OCI-LY1 (cell line): ENCODE results near the gene CRB2.

Source experiments
- EZH2 ChIP-seq: fragments of 200-600 bp; sonication (generic), shearing (Covaris generic); IDR thresholded peaks from 2 replicates; pipeline ENCODE4 v1.8.0; 2017; ENCODE audit warnings: borderline replicate concordance, mixed run types, mild to moderate bottlenecking, antibody characterized with exemption, low read length, moderate library complexity, mixed read lengths
- TF ChIP-seq, protein P1 (sequence below): fragments of 200-600 bp; sonication (generic), shearing (Covaris generic); IDR thresholded peaks from 2 replicates; pipeline ENCODE4 v1.5.1; 2017; ENCODE audit warnings: mild to moderate bottlenecking, antibody characterized with exemption, low read length, moderate library complexity, mixed read lengths

GRCh38 chr9:123355761-123356431, at the start of gene CRB2:
- TF ChIP-seq, protein P1, sequence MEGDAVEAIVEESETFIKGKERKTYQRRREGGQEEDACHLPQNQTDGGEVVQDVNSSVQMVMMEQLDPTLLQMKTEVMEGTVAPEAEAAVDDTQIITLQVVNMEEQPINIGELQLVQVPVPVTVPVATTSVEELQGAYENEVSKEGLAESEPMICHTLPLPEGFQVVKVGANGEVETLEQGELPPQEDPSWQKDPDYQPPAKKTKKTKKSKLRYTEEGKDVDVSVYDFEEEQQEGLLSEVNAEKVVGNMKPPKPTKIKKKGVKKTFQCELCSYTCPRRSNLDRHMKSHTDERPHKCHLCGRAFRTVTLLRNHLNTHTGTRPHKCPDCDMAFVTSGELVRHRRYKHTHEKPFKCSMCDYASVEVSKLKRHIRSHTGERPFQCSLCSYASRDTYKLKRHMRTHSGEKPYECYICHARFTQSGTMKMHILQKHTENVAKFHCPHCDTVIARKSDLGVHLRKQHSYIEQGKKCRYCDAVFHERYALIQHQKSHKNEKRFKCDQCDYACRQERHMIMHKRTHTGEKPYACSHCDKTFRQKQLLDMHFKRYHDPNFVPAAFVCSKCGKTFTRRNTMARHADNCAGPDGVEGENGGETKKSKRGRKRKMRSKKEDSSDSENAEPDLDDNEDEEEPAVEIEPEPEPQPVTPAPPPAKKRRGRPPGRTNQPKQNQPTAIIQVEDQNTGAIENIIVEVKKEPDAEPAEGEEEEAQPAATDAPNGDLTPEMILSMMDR: no peak
- TF ChIP-seq EZH2: no peak
